ENCODE measurements around the gene NAALADL2.

The NAALADL2 gene

GRCh38 chr3:175065497-175065896 is 206.4 kb downstream of the NAALADL2 start:
- Histone ChIP-seq H3K79me2 (ENCODE audit: insufficient read depth, low read length) (no peaks in the 10 kb centered on the region), H3K27me3 (ENCODE audit: insufficient read depth, low read length, poor library complexity) (no peaks in the 10 kb centered on the region), H3K4me3 (ENCODE audit: low read depth in 1 of 2, low read length in 2 of 2) (no peak overlapping the region), H3K9ac (ENCODE audit: low read depth, low read length) (no peak overlapping the region), H3K4me1 (ENCODE audit: insufficient read depth, low read length) (no peaks in the 10 kb centered on the region), H2AFZ (ENCODE audit: low read depth, low read length) (no peak overlapping the region), H3K36me3 (ENCODE audit: insufficient read depth, low read length) (no peaks in the 10 kb centered on the region), H4K20me1 (ENCODE audit: insufficient read depth, low read length) (no peaks in the 10 kb centered on the region), H3K9me3 (ENCODE audit: insufficient read depth, low read length, severe bottlenecking) (no peaks in the 10 kb centered on the region), H3K4me2 (ENCODE audit: insufficient read depth, low read length) (no peak overlapping the region), H3K27ac (ENCODE audit: low read length) (no peak overlapping the region)
- TF ChIP-seq EZH2 (IDR thresholded peaks at IDR 0.05; ENCODE audit: borderline replicate concordance, low read depth, low read length, severe bottlenecking) (no peak), CTCF (IDR thresholded peaks at IDR 0.05; ENCODE audit: borderline replicate concordance, extremely low read depth, low read length, poor library complexity, severe bottlenecking) (no peak)
- no peak for DNase-seq
- no peak for ATAC-seq (ENCODE audit: insufficient read depth, low read depth)

DNA sequence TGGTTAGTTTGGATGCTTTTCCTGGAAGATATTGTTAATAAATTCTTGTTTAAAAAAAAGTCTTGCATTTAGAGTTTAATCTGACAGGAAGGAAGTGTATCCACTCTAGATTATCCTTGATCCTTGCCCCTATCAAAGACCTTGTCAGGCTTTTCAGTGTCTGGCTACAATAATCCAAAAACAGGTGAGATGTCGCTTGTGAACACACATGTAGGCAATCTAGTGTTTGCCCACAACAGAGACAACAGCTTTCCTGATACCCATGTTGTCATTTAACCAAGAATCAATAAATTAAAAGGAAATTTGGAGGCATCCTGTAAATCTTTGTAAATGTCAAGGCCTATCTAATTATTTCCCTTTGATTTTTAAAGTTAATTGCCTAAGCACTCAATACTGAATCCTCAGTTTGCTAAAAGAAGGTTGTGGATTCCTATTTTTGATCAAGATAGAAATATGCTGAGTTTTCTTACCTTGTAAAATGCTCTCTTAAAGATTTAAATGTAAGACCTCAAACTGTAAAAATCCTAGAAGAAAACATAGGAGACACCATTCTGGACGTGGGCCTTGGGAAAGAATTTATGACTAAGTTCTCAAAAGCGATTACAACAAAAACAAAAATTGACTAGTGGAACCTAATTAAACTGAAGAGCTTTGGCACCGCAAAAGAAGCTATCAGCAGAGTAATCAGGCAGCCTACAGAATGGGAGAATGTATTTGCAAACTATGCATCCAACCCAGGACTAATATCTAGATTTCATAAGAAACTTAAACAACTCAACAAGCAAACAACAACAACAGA is 207.7 kb downstream of the NAALADL2 start:
- Histone ChIP-seq H3K27ac (ENCODE audit: low read length) (no peak overlapping the region), H4K20me1 (ENCODE audit: insufficient read depth, low read length) (no peaks in the 10 kb centered on the region), H3K4me3 (ENCODE audit: low read depth in 1 of 2, low read length in 2 of 2) (no peak overlapping the region), H3K4me1 (ENCODE audit: insufficient read depth, low read length) (no peaks in the 10 kb centered on the region), H2AFZ (ENCODE audit: low read depth, low read length) (no peak overlapping the region), H3K9ac (ENCODE audit: low read depth, low read length) (no peak overlapping the region), H3K27me3 (ENCODE audit: insufficient read depth, low read length, poor library complexity) (no peaks in the 10 kb centered on the region), H3K4me2 (ENCODE audit: insufficient read depth, low read length) (no peak overlapping the region), H3K9me3 (ENCODE audit: insufficient read depth, low read length, severe bottlenecking) (no peaks in the 10 kb centered on the region), H3K36me3 (ENCODE audit: insufficient read depth, low read length) (no peaks in the 10 kb centered on the region), H3K79me2 (ENCODE audit: insufficient read depth, low read length) (no peaks in the 10 kb centered on the region)
- TF ChIP-seq CTCF (IDR thresholded peaks at IDR 0.05; ENCODE audit: borderline replicate concordance, extremely low read depth, low read length, poor library complexity, severe bottlenecking), result no peak
- TF ChIP-seq EZH2 (IDR thresholded peaks at IDR 0.05; ENCODE audit: borderline replicate concordance, low read depth, low read length, severe bottlenecking), result no peak
- DNase-seq (no peak), ATAC-seq (ENCODE audit: insufficient read depth, low read depth) (no peak)

GRCh38 chr3:175068587-175068986 is 209.5 kb downstream of the NAALADL2 start:
- Histone ChIP-seq H3K9ac (ENCODE audit: low read depth, low read length) (no peak overlapping the region), H3K9me3 (ENCODE audit: insufficient read depth, low read length, severe bottlenecking) (no peaks in the 10 kb centered on the region), H3K4me3 (ENCODE audit: low read depth in 1 of 2, low read length in 2 of 2) (no peak overlapping the region), H3K79me2 (ENCODE audit: insufficient read depth, low read length) (no peaks in the 10 kb centered on the region), H3K4me2 (ENCODE audit: insufficient read depth, low read length) (no peak overlapping the region), H3K36me3 (ENCODE audit: insufficient read depth, low read length) (no peaks in the 10 kb centered on the region), H4K20me1 (ENCODE audit: insufficient read depth, low read length) (no peaks in the 10 kb centered on the region), H3K27me3 (ENCODE audit: insufficient read depth, low read length, poor library complexity) (no peaks in the 10 kb centered on the region), H3K4me1 (ENCODE audit: insufficient read depth, low read length) (no peaks in the 10 kb centered on the region), H3K27ac (ENCODE audit: low read length) (no peak overlapping the region), H2AFZ (ENCODE audit: low read depth, low read length) (no peak overlapping the region)
- DNase-seq, result no peak
- no peak for ATAC-seq (ENCODE audit: insufficient read depth, low read depth)
- no peak for TF ChIP-seq CTCF (IDR thresholded peaks at IDR 0.05; ENCODE audit: borderline replicate concordance, extremely low read depth, low read length, poor library complexity, severe bottlenecking)
- no peak for TF ChIP-seq EZH2 (IDR thresholded peaks at IDR 0.05; ENCODE audit: borderline replicate concordance, low read depth, low read length, severe bottlenecking)

Data from DND-41 (cell line).